ENCODE results near the gene DCDC2C.

The DCDC2C gene

DNA sequence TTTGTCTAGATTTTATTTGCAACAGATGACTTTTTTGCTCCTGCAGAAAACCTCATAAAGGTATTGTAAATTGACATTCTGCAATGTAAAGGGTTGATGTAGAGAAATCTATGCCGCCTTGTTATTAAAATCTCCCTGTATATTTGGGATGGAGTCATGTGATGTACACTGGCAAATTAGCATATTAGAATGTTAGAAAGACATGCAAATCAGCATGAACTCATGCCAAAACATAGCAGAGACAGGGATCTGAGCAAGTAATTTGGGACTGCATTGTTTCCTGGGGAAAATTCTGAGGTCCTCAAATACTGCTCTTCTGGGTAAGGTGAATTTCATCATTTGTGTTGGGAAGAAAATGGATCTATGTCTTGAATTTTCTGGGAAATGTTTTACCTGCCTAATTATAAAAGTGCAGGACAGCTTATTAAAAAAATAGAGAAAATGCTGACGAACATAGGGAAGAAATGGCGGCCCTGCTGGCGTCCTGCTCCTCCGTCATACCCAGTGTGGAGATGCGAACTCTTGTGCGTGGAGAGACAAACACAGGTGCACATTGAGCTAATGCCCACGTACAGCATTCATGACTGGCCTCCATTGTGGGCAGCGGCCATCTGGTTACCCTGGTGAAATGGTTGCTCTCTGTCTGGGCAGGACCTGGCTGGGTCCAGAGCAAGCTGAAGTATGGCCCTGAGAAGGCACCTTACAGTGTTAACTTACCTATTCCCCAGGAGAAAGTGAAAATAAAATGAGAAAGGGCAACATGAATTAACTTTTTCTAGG, 29.1 kb upstream of the DCDC2C start:
- no peak for DNase-seq

DNA sequence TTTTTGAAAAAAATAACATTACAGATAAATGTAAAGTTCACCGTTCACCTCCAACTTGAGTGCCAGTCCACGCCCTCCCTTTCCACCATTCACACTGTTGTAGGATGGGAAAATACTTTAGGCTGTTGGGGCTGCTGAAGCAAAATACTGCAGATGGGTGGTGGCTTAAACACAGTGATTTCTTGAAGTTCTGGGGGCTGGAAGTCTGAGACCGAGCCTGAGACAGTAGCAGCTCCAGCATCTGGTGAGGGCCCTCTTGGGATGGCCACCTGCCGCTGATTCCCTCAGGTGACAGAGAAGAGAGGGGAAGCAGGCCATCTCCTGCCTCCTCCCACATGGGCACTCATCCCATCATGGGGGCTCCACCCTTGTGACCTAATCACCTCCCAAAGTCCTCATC, 27.7 kb upstream of the DCDC2C start:
- DNase-seq, result no peak

DNA sequence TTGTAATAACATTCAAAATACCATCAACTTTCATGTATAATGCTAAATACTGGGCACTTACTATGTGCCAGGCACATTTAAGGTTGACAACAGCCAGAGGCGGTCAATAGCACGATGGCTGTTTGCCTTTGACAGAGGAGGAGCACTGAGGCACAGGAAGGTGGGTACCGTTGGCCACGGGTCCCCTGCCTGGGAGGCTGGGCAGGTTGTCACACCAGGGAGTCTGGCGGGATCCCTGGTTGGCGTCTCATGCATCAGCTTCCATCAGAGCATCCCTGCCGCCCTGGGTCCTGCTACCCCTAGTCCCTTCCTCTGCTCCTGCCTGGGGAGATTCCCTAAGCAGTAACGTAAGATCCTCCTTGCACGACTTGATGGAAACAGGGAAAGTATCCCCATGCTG, 25.9 kb upstream of the DCDC2C start:
- DNase-seq, result no peak

DNA sequence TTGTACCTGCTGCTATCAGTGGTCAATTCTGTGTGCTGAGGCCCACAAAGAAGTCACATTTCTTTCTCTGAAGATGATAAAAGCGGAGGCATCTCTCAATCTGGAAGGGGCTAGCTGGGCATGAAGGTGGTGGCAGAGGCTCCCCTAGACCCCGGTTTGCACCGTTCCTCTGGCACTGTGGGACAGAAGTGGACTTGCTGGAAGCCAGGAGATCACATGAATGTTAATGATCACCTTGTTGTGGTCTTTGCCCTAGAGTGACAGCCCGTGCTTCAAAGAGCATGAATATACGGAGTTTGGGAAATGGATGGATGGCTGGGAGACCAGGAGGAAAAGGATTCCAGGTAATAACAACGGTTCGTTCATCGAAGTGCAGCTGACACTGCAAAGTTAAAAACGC, 25.2 kb upstream of the DCDC2C start:
- DNase-seq, result no peak

DNA sequence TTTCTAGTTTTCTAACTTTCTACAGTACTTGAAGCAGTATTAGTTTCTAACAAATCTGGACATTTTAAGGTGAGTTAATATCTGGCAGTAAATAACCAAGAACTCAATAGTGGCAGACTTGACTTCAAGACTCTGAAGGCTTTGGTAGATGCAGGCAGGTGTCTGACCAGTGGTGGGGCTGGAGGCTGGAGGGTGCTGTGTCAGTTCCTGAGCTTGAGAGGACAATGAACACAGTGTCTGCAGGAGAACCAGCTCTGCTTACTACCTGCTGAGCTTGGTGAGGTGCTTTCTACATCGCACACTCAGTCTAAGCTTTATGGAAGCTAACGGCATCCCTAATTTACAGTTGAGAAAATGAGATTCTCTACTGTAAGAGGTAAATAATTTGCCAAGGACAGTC, 24.2 kb upstream of the DCDC2C start:
- no peak for DNase-seq

DNA sequence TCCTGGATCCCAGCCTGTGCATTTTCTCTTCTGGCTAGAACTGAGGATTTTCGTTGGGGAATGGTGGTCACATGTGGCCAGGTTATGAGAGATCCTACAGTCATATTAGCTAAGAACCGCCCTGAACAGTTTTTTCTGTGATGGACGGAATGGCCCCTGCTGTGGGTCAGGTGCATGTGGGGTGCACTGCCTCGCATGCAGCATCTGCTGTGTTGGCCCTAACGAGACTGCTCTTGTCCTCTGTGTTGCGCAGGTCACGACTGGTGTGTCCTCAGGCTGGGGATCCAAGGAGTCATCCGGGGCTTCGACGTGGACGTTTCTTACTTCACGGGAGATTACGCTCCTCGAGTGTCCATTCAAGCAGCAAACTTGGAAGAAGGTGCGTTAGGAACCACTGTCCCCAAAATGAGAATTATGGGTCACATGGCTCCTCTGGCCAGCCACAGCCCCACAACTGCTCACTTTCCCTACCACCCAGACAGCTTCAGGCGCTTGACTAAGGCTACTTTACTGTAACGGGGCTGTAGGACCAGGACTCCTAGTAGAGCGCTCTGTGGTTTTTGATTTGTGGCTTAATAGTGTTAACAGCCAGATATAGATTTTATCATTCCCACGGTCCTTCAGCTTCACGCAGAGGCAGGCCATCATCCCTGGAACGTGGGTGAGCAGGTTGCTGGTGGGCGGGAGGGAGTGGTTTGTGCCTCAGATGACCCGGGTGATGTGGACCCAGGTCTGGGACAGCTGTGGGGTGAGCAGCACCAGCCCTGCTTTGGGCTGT, 23.6 kb upstream of the DCDC2C start:
- DNase-seq, result no peak

DNA sequence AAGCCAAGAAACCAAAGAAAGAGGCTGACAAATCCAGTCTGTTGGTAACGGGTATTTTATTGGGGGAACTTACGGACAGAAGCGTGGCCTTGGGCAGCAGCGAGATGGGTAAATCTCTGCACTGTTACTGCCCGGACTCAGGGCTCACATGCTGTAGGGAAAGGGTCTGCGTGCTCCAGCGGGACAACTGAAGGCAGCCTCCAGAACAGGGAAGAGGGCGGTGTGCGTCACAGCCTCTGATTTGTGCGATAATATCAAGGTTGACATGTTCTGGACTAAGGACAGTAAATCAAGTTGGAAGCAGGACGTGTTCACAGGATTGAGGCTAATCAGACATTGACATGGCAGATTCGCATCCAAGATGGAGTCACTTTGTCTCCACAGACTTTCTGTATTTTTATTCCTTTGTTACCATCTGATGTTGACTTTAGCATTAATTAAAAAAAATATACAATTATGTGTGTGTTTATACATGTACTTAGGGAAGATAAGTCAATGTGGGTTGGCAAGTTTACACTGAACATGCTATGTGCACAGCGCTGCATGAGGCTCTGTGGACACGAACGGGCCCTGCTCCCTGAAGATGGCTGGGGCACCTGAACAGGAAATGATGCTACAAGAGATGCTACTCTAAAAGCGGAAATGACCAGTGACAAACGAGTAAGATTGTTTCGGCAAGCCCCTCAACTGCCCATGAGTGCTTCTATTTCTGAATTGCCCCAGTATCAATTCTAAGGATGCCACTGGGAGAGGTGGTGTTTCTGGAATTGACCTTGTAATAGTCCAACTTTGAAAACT, 22.6 kb upstream of the DCDC2C start:
- no peak for DNase-seq

DNA sequence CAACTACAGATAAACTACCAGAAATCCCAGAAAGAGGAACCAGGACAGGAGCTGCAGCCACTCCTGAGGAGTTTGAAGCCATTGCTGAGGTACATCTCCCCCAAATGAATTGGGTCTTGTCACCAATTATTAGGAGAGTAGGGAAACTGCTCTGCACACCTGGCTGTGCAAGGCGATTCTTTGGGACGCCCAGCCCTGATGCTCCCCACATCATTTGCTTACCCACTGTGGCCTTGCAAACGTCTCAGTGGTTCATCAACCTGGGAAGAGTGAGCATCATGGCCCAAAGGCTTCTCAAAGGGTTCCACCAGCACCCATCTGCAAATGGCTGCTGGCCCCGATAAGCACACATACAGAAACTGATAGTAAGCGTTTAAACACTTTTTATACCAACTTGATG, 21.8 kb upstream of the DCDC2C start:
- no peak for DNase-seq

DNA sequence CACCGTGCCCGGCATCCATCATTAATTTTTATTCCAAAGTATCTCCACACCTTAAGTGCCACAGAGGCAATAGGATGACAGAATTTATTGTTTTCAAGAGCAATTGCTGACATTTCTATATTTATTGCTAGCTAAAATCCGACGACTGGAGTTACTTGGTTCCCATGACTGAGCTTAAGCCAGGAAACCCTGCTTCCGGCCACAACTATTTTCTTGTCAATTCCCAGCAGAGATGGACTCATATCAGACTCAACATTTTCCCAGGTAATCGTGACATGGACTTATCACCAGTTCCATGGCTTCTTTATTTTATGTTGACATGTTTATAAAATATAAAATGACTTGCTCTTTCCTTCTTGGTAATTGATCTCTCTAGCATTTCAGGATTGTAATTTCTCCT, 20.6 kb upstream of the DCDC2C start:
- no peak for DNase-seq

DNA sequence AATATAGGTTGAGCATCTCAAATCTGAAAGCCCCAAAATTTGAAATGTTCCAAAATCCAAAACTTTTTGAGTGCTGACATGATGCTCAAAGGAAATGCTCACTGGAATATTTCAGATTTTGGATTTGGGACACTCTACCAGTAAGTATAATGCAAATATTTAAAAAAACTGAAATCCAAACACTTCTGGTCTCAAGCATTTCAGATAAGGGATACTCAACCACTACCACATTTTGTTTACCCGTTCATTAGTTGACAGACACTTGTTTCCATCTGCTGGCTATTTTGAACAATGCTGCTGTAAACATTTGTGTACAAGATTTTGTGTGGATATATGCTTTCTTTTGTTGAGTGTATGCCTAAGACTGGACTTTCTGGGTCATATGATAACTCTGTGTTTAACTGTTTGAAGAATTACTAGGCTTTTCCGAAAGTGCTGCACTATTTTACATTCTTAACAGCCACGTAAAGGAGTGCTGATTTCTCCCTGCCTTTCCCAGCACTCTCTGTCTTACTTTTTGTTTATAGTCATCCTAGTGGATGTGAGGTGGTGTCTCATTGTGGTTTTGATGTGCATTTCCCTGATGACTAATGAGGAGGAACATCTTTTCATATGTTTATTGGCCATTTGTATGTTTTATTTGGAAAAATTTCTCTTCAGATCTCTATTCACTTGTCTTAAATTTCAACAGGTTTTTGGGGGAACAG, 19.5 kb upstream of the DCDC2C start:
- DNase-seq, result no peak

DNA sequence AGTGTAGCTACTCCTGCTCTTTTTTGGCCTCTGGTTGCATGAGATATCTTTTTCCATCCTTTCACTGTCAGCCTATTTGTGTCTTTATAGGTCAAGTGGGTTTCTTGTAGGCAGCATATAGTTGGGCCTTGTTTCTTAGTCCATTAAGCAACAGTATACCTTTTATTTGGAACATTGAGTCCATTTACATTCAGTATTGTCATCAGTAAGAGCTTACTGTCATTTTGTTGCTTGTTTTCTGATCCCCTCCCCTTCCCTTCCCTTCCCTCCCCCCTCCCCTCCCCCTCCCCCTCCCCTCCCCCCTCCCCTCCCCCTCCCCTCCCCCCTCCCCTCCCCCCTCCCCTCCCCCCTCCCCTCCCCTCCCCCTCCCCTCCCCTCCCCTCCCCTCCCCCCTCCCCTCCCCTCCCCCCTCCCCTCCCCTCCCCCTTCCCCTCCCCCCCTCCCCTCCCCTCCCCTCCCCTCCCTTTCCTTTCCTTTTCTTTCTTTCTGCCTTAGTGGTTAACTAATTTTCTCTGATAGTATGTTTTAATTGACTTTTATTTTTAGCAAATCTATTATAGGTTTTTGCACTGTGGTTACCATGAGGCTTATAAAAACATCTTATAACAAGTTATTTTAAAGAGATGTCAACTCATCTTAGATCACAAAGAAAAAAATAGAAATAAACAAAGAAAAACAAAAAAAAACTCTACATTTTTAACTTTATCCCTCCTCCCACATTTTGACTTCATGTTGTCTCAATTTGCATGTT, 13.2 kb upstream of the DCDC2C start:
- DNase-seq, result no peak

DNA sequence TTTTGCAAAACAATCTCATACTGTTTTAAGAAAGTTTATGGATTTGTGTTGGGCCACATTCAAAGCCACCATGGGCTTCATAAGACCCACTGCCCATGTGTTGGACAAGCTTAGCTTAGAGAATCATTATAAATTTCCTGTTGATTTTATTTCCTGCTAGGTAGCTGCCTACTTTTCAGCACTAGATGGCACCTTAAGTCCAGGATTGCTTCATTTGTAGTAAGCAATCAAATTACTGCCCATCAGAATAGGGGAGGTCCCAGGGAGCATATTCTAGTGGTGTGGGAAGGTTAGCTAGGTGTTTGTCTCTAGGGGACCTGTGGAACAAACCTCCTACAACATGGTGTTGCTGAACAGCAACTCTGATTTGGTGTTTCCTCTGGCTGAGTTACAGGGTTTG, 11.0 kb upstream of the DCDC2C start:
- no peak for DNase-seq

DNA sequence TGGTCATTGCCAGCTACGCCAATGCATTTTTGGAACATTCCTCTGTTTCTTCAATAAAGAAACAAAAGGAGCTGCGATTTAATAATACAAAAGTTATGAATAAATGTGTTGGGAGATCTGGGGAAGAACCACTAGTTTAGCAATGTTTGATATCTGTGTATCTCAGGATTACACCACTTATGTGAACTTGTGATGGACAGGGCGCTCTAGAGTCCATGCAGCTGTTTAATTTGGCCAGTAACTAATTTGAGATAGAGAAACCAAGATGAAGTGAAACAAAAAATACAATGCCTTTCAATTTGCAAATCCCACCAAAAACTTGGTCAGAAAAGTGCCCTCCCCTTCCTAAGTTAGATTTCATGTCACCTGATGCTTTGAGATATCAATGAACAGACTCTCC, 6.8 kb upstream of the DCDC2C start:
- no peak for DNase-seq

DNA sequence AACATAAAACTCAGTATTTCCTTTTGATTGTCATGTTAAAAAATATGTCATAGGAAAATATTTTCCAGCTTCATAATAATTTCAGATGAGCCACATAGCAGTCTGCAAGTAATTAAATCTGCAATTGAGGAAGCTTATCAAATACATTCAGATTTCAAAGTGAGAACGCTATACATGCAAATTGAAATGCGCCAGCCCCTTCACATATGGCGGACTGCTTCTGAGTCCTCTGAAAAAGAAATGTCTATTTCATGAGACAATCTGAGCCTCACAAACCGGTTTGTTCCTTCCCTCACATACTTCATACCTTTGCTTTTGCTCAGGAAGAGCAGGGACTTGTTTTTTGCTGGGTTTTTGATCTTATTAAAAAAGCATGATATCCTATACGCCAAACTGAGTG, 2.3 kb upstream of the DCDC2C start:
- DNase-seq, result no peak

DNA sequence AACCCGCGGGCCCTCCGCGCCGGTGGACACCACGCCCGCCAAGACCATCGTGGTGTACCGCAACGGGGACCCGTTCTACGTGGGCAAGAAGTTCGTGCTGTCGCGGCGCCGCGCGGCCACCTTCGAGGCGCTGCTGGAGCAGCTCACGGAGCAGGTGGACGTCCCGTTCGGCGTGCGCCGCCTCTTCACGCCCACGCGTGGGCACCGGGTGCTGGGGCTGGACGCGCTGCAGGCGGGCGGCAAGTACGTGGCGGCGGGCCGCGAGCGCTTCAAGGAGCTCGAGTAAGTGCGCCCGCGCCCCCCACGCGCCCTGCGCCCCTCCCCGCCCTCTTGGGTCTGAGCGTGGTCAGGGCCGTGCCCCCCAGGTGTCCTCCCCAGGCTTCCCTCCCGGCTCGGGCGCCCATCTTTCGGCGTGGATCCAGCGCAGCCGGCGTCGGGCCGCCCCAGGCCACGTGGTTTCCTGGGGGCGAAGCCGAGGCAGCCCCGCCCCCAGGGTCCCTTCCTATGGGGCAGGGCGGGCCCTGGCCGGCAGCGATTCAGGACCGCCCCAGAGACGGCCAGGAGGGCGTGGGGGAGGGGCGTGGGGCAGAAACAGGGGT, 481 bp downstream of the DCDC2C start:
- no peak for DNase-seq

DNA sequence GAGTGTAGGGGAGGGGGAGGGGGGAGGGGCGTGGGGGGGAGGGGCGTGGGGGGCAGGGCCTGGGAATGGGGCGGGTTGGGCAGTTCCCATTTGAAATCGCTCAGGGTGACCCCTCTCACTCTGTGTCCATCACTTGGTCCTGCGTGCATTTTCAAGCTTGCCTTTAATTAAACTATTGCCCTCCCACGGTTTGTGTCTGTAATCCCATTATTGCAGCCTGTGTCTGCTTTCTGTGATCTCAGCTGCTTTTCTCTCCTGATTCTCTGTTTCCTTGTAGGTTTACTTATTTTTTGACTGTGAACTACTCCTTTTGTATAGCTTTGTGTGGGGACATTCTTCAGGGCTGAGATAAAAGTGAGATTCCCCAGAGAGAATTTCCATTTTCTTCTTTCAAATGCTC, 1.3 kb downstream of the DCDC2C start:
- no peak for DNase-seq

DNA sequence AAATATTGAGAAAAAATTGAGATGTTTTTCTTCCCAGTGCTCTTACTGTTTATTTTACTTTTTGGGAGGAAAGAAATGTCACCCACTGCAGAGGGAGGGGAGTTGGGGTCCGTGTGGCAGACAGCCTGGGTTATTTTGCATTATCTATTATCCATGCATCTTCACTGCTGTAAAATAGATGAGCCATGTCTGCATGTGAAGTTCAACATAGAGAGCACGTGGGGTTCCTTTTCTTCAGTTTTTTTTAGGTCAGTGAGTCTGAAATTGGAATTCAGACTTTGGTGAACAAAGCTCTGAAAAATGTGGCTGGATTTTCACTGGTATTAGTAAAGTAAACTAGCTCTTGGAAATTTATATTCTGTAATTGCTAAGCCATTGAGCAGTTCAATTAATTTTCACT, 2.4 kb downstream of the DCDC2C start:
- no peak for DNase-seq

DNA sequence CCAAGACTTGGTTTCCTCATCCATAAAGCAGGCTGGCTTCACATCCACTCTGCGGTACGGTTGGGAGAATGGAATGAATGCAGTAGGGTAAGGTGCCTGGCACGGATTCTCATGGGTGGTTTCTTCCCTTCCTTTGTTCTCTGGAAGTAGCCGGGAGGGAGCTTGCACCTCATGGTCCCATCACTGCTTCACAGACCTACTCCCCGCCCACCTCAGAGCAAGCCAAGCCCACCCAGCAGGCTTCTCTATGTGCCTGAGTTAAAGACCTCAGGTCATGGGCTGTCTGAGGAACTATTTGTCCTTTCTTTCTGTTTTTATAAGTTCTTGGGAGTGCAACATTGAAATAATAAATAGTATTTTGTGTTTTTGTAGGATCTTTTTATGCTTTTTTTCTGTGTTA, 3.5 kb downstream of the DCDC2C start:
- DNase-seq, result no peak

DNA sequence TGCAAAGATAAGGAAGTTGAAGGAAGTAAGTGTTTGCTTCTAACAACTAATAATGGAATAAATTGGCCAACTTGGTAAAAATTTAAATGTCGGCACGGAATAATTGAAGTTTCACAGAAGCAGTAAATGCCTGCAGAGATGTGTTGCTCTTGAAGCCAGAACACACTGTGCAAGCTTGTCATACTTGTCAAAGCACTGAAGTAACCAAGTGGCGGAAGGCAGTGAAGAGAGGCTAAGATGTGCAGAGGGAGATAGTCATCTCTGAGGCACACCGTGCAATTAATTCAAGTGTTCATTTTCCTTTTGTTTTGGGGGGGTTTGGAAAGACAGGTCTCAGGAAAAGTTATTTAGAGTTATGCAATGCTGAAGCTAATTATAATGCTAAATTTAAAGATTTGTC, 5.2 kb downstream of the DCDC2C start:
- DNase-seq, result no peak

DNA sequence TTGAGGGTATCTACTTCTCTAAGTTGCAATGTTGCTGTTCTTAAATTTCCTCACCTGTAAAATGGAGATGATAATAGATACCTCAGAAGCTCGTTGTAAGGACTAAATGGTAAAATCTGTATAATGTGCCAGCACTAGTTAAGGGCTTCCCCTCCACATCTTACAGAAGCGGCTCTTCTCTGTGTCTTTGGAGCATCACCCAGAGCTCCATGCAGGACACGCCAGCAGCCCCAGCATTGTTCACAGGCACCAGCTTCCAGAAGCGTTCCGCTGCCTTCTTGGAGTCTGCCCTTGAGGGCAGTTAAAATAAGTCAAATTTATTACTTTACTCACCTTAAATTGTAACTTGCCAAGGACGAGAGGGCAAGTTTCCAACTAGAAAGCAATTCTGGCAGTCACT, 5.8 kb downstream of the DCDC2C start:
- DNase-seq, result no peak

DNA sequence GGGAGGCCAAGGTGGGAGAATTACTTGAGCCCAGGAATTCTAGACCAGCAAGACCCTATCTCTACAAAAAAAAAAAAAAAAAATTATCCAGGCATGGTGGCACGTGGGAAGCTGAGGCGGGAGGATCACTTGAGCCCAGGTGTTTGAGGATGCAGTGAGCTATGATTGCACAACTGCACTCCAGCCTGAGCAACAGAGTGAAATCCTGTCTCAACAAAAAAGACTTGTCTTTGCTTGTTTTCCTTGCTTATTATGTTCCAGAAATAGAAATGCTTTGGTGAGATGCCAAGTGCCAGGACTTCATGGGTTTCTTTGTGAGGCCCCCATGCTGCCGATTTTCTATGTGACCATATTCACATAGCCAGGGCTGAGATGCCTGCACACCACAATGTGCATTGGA, 9.0 kb downstream of the DCDC2C start:
- DNase-seq, result no peak

Measured in activated naive CD4-positive, alpha-beta T cell treated with anti-CD3 and anti-CD28 coated beads, Interleukin-2, amount 50 U/mL, for 16 hours (primary cell).